CD4-positive, alpha-beta T cell treated with Interleukin-1 beta for 1 hour (primary cell): ENCODE results near the gene PRR9.

Experiments
- DNase-seq, 2 donors: peaks; one replicate each; pipeline ENCODE4 v3.0.0-alpha.2; 2020 to 2022

Gene PRR9

DNA sequence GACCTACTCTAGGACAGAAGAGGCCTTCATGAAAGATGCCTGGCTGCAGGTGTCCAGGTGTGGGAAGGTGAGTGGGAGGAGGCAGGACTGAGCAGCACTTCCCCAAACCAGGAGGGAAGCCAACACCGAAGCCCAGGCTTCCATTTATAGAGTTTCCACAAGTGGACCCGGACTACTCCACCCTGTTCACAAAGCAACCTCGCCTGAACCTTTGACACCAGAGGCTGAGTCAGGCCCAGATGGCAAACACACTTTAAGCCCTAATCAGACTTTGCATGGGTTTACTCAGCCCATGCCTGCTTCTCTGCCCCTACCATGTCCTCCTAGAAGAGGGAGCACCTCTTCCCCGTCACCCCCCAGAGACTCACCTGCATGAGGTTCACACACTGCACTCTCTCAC lies 14.0 kb downstream of the PRR9 start:
- no peak for DNase-seq

GRCh38 chr1:153231785-153232184 lies 14.4 kb downstream of the PRR9 start:
- no peak for DNase-seq

DNA sequence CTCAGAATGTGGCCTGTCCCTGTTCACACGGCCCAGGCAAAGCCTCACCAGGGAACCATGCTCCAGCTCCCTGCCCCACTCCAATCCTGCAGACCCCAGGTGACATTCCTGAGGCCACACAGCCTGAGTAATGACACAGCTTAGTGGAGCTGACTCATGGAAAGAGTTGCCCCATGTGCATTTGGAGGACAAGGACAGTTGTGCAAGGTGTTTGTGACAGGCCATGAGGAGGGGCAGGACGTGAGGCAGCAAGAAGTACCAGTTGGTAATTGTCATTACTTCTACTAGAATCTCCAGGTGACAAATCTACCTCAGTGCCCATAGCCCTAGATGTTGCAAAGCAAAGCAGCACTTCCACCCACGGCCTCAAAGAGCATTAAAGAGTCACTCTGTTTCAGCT lies 15.2 kb downstream of the PRR9 start:
- peak in 1 of 2 donors; percentile 27 for DNase-seq

GRCh38 chr1:153233448-153233847 lies 16.1 kb downstream of the PRR9 start:
- DNase-seq, result no peak

- DNase-seq, result no peak
Observed at GRCh38 chr1:153238527-153238926, 21.1 kb downstream of the PRR9 start.

DNA sequence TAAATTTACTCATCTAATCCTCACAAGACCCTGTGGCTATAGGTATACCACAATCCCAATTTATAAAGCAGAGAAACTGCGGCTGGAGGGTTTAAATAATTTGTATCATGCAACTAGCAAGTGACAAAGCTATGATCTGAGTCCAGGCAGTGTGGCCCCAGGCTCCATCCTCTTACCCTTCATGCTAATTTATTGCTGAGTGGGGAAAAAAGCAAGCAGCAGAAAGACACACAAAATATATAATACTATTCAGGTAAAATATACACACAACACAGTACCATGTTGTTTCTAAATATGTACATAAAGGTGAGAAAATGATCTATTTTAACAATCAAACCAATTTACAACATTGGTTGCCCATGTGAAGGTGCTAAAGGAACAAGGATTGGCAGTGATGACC lies 24.8 kb downstream of the PRR9 start:
- DNase-seq, result no peak

DNA sequence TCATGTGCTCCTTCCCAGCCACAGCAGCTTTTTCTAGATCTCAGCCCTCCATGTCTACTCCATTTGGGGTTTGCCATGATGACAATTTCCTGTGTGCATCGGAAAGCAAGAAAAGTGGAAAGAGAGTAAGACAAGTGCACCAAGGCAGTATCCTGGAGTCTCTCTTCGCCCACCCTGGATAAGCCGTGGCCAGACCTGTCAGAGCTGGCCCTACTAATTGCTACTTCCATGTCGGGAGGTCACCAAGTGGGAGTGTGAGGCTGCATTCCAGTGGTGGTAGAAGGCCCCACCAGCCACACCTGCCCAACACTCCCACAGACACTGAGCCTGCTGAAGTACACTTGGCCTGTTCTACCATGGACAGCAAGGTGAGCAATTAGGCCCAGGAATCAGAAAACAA lies 28.1 kb downstream of the PRR9 start:
- no peak for DNase-seq

DNA sequence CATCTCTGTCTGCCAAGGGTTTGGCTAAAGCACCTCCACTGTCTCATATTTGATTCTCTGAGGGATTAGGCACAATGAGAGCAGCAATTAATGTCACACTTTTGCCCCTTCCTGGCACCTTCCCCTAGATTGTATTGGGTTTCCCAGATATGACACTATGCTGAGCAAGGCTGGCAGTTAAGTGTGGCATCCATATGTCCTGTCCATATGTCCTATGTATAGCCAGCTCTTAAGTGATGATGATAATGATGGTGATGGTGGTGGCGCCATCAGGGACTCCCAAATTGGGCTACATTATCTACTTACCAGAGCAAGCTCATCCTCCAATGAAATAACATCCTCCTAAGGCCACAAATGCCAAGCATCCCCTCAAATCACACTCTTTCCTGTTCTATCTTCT lies 28.6 kb downstream of the PRR9 start:
- DNase-seq, result no peak

DNA sequence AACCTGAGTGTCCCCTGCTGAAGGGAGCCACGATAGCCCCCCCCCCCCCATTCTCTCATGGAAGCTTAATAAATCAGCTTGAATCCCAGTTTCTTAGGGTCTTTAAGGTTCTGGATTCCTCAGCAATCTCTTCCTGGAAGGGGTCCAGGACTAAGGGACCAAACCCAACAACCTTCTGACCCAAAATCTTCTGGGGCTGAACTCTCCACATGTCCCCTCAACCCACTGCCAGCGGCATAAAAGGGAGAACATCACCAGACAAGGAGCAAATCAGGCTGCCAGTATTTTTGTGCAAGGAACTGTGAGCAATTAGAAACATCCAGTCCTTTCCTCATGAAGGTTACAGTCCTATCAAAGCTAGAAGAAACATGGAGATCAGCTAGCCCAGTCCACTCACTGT lies 29.4 kb downstream of the PRR9 start:
- DNase-seq, result no peak

GRCh38 chr1:153248176-153248879 lies 30.9 kb downstream of the PRR9 start:
- no peak for DNase-seq

DNA sequence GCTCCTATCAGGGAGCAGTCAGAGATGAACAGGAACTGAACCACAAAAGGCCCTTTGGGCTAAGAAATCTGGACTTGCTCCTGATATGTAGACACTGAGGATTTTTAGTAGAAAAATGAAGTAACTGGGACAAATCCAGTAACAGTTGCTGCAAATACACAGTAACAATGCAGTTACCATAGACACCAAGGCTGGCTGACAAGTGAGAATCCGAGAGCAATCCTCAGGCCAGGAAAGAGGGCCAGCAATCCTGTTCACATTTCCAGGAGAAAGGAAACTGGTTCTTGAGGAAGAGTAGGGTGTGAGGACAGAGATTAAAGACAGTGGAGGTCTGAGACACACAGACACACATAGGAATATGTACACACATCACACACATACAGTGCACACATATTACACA lies 32.8 kb downstream of the PRR9 start:
- DNase-seq, result no peak

DNA sequence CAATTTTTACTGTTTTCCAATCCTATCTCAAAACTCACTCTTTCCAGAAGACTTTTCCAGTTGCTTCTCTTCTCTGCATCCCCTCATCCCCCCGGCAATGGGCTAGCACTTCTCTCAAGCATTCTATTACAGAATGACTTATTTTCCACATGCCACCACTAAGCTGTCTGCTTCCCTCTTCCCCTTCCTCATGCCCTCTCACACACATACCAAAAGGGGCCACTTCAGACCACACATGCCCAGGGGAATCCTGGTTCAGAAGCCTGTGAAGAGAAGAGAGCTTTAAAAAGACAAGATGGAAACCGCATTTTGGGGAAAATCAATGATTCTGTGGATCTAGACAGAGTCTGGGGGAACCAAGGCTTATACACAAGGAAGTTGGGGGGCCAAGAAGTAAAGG lies 33.7 kb downstream of the PRR9 start:
- DNase-seq, result no peak

DNA sequence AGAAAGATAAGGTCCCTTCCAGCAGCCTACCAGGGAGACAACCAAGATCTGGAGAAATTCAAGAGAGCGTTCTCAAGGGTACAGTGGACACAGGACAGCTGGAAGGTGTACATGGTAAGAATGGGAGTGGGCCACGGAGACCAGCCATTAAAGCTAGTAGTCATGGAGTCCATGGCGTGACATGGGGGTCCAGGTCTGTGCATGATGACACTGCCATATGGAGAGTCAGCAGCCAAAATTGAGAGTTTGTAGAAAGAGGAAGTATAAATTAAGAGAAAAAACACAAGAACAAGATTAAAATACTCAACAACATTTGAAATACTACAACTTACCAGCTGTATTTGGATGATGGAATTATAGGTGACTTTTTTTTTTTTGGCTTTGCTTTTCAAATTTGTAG lies 34.2 kb downstream of the PRR9 start:
- no peak for DNase-seq

DNA sequence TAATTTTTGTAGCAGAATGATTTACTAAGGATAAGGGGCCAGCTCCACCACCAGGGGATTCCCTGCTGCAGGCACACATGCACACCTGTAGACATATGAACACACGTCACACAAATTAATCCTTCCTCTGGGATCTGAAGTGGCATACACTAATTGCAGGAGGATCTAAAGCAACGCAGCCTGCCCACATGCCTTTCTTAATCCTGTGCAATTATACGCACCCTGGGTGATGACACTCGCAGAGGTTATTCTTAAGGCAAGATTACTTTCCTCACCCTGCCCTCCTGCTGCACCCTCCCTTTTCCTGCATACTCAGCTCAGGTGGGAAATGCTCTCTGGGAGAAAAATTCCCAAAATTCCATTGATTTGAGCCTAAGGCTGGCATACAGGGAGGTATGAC lies 34.6 kb downstream of the PRR9 start:
- DNase-seq, result no peak

DNA sequence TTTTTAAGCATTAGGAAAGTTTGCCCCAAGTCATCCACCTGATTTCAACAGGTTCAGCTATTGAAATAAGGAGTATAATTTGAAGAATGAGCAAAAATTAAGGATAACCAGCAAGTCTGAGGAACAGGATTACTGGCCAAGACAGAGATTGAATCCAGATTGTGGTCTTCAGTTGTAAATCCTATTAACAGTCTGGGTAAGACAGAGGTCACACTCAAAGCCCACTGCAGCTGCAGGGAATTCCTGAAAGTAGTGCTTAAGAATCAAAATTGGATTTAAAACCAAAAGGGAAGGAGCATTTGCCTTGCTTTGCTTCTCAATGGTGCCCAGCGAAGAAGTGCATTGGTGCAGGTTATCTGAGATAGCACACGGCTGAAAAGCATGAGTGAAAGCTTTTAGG lies 35.7 kb downstream of the PRR9 start:
- DNase-seq, result no peak

- DNase-seq, result no peak
Observed at GRCh38 chr1:153253693-153254092, 36.3 kb downstream of the PRR9 start.

GRCh38 chr1:153259387-153259786 lies 42.0 kb downstream of the PRR9 start, which contains the start of gene LORICRIN:
TSS of gene LORICRIN (plus strand) at chr1:153259687. CDS start at chr1:153260950, 1,263 bp downstream.
- DNase-seq, result no peak

- peak in 1 of 2 donors; percentile 17 for DNase-seq
Observed at GRCh38 chr1:153260585-153261280, 43.3 kb downstream of the PRR9 start.

DNA sequence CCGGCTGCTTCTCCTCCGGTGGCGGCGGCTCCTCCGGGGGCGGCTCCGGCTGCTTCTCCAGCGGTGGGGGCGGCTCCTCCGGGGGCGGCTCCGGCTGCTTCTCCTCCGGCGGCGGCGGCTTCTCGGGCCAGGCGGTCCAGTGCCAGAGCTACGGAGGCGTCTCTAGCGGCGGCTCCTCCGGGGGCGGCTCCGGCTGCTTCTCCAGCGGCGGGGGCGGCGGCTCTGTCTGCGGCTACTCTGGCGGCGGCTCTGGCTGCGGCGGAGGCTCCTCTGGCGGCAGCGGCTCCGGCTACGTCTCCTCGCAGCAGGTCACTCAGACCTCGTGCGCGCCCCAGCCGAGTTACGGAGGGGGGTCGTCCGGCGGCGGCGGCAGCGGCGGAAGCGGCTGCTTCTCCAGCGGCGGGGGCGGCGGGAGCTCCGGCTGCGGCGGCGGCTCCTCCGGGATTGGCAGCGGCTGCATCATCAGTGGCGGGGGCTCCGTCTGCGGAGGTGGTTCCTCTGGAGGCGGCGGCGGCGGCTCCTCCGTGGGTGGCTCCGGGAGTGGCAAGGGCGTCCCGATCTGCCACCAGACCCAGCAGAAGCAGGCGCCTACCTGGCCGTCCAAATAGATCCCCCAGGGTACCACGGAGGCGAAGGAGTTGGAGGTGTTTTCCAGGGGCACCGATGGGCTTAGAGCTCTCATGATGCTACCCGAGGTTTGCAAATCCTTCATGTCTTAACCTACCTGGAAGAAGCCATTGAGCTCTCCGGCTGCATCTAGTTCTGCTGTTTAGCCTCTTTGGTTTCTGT lies 44.1 kb downstream of the PRR9 start:
- peak; percentile 7 to 17 for DNase-seq

- DNase-seq, result no peak
Observed at GRCh38 chr1:153262070-153262366, 44.6 kb downstream of the PRR9 start.

GRCh38 chr1:153262462-153263157 lies 45.2 kb downstream of the PRR9 start:
- DNase-seq, result no peak

- no peak for DNase-seq
Observed at GRCh38 chr1:153265457-153265856, 48.1 kb downstream of the PRR9 start.
